LoVo (cell line): ENCODE data around the gene KPNA1.

ENCODE experiments used
- DNase-seq: peaks from one replicate; pipeline ENCODE4 v3.0.0-alpha.2; 2016; ENCODE audit warnings: low spot score

The KPNA1 gene

GRCh38 chr3:122514123-122515019 is at the start of gene KPNA1:
Gene KPNA1, minus strand, starts transcription at chr3:122514939. Its CDS starts 18,374 bp downstream, at chr3:122496565.
- peak; percentile 90 for DNase-seq

GRCh38 chr3:122564155-122564912 is 49.6 kb upstream of the KPNA1 start, which contains the start of the genes DTX3L and PARP9:
Gene DTX3L, plus strand, starts transcription at chr3:122564338. Its CDS starts 89 bp downstream, at chr3:122564427.
Gene PARP9, minus strand, starts transcription at chr3:122564300. Its CDS starts 4,680 bp downstream, at chr3:122559620.
- DNase-seq = peak; percentile 82

GRCh38 chr3:122563717-122564025 is 48.9 kb upstream of the KPNA1 start:
- DNase-seq = no peak

GRCh38 chr3:122562923-122563716 is 48.4 kb upstream of the KPNA1 start:
- no peak for DNase-seq

- peak; percentile 64 for DNase-seq
Observed at GRCh38 chr3:122560680-122561079, 45.9 kb upstream of the KPNA1 start.

- no peak for DNase-seq
Observed at GRCh38 chr3:122559906-122560305, 45.2 kb upstream of the KPNA1 start.

- DNase-seq = no peak
Observed at GRCh38 chr3:122558605-122559004, 43.9 kb upstream of the KPNA1 start.

GRCh38 chr3:122557356-122557755 is 42.6 kb upstream of the KPNA1 start:
- no peak for DNase-seq

- DNase-seq = no peak
Observed at GRCh38 chr3:122555275-122556071, 40.7 kb upstream of the KPNA1 start.

GRCh38 chr3:122553171-122553570 is 38.4 kb upstream of the KPNA1 start:
- DNase-seq = no peak

GRCh38 chr3:122548619-122549018 is 33.9 kb upstream of the KPNA1 start:
- DNase-seq = no peak

- DNase-seq = no peak
Observed at GRCh38 chr3:122548076-122548475, 33.3 kb upstream of the KPNA1 start.

- DNase-seq = no peak
Observed at GRCh38 chr3:122546151-122546550, 31.4 kb upstream of the KPNA1 start.

- no peak for DNase-seq
Observed at GRCh38 chr3:122538956-122539490, 24.3 kb upstream of the KPNA1 start.

GRCh38 chr3:122536632-122537001 is 21.9 kb upstream of the KPNA1 start:
- no peak for DNase-seq

- no peak for DNase-seq
Observed at GRCh38 chr3:122535964-122536631, 21.4 kb upstream of the KPNA1 start.

GRCh38 chr3:122533931-122534334 is 19.2 kb upstream of the KPNA1 start:
- peak; percentile 81 for DNase-seq

- no peak for DNase-seq
Observed at GRCh38 chr3:122533480-122533879, 18.7 kb upstream of the KPNA1 start.

- no peak for DNase-seq
Observed at GRCh38 chr3:122530164-122530563, 15.4 kb upstream of the KPNA1 start.

- DNase-seq = no peak
Observed at GRCh38 chr3:122523317-122523716, 8.6 kb upstream of the KPNA1 start.

GRCh38 chr3:122520861-122521260 is 6.1 kb upstream of the KPNA1 start:
- no peak for DNase-seq
